Measurements from ENCODE around the gene THSD4. TPM values are rescaled to one million over a fixed set of nuclear protein-coding genes. Genes with fewer than 3 reads are reported as not detected.

THSD4 gene
- total RNA-seq, 1 donor from 2014 or later = 73.5 TPM

DNA sequence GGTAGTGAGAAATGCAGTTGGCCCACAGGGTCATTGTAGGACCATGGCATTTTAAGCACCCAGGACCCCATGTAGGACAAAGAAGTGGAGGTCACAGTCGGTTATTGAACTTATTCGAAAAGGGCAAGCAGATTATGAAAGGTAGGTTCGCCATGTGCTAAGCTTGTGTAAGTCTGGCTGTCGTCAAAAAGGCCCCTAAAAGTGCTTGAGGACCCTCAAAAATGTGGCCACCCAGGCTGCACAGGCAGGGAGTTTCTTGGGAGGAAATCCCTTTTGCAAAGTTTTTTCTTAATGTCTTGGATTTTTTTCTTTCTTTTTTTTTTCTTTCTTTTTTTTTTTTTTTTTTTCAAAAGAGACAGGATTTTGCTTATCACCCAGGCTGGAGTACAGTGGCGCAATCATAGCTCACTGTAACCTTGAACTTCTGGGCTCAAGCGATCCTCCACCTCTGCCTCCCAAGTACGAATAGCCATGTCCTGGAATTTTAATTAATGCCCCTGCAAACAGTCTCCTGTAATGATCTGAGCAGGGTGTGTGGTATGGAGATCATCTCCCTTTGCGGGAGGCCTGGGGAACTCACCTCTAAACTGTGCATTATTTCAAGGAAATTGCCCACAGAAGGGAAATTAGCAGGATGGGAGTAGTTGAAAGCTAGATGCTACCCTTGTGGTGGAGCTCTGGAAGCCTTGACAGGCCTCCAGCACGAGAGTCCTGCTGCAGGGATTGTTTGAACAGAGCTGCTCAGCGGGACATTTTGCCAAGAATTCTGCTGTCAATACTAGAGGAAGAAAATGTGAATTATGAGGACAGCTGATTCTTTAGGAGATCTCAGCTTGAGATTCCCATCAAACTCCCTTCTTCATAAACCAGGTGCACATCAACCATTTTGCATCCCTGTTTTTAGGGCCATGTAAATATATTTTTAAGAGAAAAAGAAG lies 28.4 kb downstream of the THSD4 start:
- TF ChIP-seq, protein P1, sequence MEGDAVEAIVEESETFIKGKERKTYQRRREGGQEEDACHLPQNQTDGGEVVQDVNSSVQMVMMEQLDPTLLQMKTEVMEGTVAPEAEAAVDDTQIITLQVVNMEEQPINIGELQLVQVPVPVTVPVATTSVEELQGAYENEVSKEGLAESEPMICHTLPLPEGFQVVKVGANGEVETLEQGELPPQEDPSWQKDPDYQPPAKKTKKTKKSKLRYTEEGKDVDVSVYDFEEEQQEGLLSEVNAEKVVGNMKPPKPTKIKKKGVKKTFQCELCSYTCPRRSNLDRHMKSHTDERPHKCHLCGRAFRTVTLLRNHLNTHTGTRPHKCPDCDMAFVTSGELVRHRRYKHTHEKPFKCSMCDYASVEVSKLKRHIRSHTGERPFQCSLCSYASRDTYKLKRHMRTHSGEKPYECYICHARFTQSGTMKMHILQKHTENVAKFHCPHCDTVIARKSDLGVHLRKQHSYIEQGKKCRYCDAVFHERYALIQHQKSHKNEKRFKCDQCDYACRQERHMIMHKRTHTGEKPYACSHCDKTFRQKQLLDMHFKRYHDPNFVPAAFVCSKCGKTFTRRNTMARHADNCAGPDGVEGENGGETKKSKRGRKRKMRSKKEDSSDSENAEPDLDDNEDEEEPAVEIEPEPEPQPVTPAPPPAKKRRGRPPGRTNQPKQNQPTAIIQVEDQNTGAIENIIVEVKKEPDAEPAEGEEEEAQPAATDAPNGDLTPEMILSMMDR (conservative IDR thresholded peaks at IDR 0.05; ENCODE audit: low read depth, low read length) = no peak
- no peak overlapping the region for H3K4me3 ChIP-seq (ENCODE audit: low read depth, low read length)
- no peak for DNase-seq (ENCODE audit: low read depth)

DNA sequence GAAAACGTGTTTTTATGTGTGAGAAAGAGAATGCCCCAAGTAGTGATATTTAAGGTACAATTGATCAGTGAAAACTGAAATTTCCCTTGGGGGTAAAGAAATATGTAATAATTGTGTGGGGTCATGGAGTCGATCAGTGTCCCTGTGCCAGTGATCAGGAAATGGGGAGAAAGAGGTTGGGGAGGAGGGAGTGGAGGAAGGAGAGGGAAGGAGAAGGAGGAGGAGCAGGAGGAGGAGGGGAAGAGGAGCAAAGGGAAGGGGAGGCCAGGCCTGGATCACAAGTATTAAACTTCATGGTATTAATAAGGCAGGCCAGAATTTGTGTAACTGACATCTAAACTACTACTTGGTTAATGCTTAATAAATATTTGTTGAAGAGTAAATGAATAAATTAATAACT lies 30.4 kb downstream of the THSD4 start:
- no peak for DNase-seq (ENCODE audit: low read depth)
- TF ChIP-seq, protein P1 (conservative IDR thresholded peaks at IDR 0.05; ENCODE audit: low read depth, low read length) = no peak
- H3K4me3 ChIP-seq (ENCODE audit: low read depth, low read length) = no peak overlapping the region

DNA sequence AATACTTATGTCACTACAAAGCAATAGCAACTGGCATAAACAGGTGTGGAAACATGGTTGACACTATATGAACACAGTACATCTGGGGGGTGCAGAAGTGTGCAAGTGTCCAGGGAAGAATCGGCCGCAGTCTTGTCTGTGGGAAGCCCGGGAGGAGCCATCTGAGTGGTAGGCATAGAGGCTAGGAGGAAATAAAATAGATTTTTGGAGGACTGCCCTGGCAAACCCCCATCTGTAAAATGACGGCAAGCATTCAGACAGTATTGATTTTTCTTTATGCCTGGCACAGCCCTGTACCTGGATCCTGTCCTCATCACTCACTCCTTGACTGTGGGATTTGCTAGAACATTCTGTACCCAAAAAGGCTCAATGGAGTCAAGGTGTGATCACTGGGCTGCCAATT lies 31.3 kb downstream of the THSD4 start:
- TF ChIP-seq, protein P1 (conservative IDR thresholded peaks at IDR 0.05; ENCODE audit: low read depth, low read length) = no peak
- DNase-seq (ENCODE audit: low read depth) = no peak
- H3K4me3 ChIP-seq (ENCODE audit: low read depth, low read length) = no peak overlapping the region

DNA sequence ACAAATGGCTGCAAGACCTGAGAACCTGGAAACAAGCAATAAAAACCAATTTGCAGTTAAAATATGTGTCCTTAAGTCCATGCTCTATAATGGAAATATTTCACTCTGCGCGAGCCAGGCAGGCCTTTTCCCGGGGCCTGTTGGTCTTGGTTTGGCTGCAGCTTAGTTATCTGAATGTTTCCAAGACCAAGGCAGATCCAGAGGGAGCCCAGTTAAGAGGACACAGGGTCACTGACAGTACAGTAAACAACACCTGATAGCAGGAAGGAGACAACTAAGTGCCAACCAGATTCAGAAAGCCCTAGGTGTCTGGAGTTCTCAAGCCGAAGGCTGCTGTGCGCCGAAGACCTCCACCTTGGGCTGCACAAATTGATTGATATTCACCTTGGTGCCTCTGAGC lies 32.8 kb downstream of the THSD4 start:
- TF ChIP-seq, protein P1 (conservative IDR thresholded peaks at IDR 0.05; ENCODE audit: low read depth, low read length) = no peak

DNA sequence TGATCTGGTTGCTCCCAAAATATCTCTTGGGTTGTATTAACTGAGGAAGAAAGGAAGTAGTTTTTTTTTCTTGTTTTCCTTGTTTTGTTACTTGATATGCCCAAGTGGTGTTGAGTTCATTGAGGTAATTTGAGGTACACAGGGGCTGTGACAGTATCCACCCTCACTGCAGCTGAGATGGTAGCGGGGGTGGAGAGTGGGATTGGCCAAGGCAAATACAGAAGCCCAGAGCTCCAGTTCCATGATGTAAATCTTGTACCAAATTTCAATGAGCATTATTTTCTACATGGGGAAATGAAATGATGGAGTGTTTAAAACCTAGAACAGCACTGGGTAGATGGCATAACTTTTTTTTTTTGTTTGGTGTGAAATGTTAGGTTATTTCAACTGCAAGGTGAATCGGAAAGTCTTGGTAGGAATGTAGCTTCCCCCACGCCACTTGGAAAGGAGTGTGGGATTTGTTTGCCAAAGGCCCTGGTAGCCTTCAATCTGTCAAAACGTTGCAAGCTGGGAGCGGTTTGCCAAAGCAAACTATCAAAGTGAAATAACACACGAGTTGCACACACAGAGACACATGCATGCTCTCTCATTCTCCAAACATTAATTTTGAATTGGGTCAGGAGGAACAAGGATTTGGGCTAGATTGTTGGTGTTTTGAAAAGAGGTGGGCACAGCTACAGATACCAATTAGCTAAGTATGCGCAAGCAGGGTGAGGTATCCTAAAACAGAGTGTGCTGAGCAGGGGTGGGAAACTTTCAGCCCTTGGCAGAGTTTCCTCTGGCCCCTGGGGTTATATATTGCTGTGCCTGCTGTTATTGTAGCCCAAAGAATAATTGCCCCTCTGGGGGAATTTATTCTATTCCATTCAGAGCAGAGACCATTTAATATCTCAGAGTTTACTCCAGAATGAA lies 34.6 kb downstream of the THSD4 start:
- H3K4me3 ChIP-seq (ENCODE audit: low read depth, low read length) = no peak overlapping the region
- DNase-seq (ENCODE audit: low read depth) = no peak
- TF ChIP-seq, protein P1 (conservative IDR thresholded peaks at IDR 0.05; ENCODE audit: low read depth, low read length) = no peak

More for the DNA sequence above, 32.8 kb downstream of the THSD4 start:
- no peak overlapping the region for H3K4me3 ChIP-seq (ENCODE audit: low read depth, low read length)
- DNase-seq (ENCODE audit: low read depth) = no peak

DNA sequence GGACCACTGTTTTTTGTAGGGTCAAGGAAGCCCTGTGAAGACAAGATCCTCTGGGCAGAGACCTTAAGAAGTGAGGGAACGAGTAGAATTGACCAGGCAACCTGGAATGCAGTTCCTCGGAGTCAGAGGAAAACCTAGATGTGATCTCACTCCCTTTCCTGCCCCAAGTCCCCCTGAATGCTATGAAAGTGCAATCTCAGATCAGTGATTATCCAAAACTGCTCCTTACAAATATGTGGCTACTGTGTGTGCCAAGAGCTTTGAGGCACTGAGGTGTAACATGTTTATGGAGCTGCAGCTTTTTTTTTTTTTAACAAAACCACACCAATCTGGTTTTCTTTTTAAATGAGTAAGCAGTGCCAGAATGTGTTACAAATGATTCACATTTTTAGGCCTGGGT lies 35.8 kb downstream of the THSD4 start:
- TF ChIP-seq, protein P1 (conservative IDR thresholded peaks at IDR 0.05; ENCODE audit: low read depth, low read length) = no peak
- DNase-seq (ENCODE audit: low read depth) = peak; percentile 95

More for the DNA sequence above, 35.8 kb downstream of the THSD4 start:
- no peak overlapping the region for H3K4me3 ChIP-seq (ENCODE audit: low read depth, low read length)

All from epithelial cell of proximal tubule (primary cell).